Pons (tissue), 1 donor: ENCODE results near the gene OR10A5.
A peak's percentile ranks its signal among the peaks of the same experiment; 100 is the strongest.
"Not testable (repeated sequence)": the region's sequence is repeated elsewhere in the genome, so short reads cannot be mapped to it uniquely, and the experiment has no call there.

Experiments used
- DNase-seq: peaks from one replicate; pipeline ENCODE4 v3.0.0-alpha.2; 2016; ENCODE audit warnings: low spot score

Gene OR10A5

DNA sequence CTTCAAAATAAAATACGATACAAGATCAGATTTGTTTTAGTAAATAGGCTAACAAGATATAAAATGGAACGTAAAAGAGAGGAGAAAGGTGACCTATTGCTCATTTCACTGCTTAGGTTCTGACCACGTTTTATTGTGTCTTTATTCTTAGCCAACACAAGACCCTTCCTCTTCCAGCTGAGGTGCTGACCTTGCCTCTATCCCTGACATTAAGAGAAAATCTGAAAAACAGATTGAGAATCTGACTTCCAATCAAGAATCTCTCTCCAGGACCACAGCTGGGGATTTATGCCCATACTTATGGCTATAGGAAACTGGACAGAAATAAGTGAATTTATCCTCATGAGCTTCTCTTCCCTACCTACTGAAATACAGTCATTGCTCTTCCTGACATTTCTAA, at the start of gene OR10A5:
OR10A5 (plus strand) TSS at position 301 of the 400 bp plus-strand sequence; CDS start at position 301, 0 bp downstream.
- DNase-seq: no peak

- DNase-seq: no peak
These were observed 46.1 kb upstream of the OR10A5 start, which contains the start of gene OR6A2 for GRCh38 chr11:6799402-6799801. Gene OR6A2, minus strand, starts transcription at chr11:6799689. Its CDS starts 3,981 bp downstream, at chr11:6795708.

DNA sequence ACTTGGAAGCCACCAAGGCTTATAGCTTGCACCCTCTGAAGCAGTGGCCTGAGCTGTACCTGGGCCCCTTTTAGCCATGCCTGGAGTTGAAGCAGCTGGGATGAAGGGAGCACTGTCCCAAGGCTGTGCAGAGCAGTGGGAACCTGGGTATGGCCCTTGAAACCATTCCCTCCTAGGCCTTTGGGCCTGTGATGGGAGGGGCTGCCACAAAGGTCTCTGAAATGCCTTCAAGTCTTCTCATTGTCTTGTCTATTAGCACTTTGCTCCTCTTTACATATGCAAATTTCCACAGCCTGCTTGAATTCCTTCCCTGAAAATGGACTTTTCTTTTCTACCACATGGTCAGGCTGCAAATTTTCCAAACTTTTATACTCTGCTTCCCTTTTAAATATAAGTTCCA, 44.4 kb upstream of the OR10A5 start:
- DNase-seq: not testable (repeated sequence)

- peak; percentile 42 for DNase-seq
These were observed 33.0 kb upstream of the OR10A5 start for GRCh38 chr11:6812390-6813005.

DNA sequence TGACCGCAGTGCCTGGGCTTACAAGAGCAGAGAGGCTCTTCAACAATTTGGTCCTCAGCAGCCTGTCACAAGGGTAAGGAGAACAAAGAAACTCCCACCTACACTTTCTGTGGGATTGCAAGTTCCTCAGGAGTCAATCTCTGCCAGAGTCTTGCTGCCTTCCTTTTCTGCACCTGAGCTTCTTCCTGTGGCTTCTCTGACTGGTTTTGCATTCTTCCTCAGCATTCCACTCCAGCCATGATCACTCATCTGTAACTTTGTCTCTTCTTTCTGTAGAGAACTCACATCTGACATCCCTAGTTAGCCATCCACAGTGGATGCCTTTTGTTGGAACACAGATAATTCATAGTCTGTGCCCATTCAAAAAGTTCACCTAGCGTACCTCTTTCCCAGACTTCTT, 31.8 kb upstream of the OR10A5 start:
- DNase-seq: no peak

DNA sequence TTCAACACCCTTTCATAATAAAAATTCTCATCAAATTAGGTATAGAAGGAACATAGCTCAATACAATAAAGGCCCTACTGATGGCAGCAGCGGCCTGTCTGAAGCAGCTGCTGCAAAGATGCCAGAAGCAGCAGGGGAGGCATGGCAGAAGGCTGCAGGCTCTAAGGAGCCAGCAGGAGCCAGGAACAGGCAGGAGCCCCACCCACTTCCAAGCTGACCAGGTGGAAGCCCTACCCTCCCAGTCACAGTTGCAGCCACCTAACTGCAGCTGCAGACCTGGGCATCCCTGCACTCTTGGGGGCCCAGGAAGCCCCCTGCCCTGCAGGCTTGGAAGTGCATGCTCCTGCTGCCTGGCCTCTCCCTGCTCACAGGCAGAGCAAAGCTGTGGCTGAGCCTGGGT, 27.8 kb upstream of the OR10A5 start:
- DNase-seq: no peak

DNA sequence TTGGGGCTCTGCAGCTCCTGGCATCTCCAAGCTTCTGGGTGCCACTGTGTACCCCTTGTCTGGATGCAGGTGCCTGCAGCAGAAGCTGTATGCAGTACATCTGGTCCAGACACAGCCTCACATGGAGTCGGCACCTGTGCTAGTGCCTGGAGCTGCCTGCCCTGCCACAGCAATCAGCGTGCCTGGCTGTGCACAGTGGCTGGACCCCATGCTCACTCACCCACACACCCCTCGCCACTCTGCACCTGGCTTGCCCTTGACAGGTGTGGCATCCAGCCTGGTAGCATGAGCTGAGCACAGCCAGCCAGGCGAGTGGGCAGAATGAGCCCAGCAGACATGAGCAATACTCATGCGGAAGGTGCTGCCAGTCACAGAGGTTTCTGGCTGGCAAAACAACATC, 26.5 kb upstream of the OR10A5 start:
- no peak for DNase-seq

GRCh38 chr11:6824136-6824823, 21.2 kb upstream of the OR10A5 start:
- DNase-seq: no peak

DNA sequence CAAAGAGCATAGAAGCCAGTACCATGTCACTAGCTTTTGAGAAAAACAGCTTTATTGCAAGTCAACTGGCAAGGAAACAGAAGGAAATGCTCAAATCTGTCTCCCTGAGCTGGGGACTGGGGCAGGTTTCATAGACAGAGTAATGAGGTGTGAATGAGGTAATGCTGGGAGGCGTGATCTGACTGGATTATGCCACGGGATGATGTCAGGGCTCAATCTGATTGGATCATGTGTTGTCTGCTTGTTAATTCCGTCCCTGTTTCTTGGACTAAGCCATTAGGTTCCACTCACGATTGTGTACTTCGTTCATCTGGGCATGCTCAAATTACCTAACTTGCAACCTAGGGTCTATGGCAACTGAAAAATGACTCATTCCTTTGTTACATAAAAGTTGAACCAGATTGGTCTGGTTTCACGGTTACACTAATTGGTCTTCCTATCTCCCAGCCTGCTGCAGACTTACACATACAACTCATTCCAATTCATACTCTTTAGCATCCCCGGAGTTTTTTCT, 20.2 kb upstream of the OR10A5 start:
- DNase-seq: no peak

- DNase-seq: no peak
These were observed 17.4 kb upstream of the OR10A5 start for GRCh38 chr11:6828103-6828502.

DNA sequence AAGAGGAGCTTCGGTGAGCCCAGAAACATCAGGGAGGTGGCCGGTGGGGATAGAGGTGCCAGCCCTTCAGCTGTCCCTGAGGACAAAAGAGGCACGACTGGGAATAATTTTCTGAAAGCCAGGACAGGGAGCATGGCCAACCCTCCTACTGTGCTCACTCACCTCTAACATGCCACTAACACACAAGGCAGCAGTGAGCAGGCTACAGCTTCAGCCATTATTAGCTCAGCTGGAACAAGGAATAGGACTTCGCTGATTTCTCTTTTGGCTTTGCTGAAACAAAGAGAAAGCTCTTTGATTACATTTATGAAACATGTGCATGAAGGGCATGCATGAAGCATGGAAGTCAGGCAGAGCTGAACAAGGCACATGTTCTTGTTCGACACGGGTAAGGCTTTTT, 12.1 kb upstream of the OR10A5 start:
- DNase-seq: no peak

DNA sequence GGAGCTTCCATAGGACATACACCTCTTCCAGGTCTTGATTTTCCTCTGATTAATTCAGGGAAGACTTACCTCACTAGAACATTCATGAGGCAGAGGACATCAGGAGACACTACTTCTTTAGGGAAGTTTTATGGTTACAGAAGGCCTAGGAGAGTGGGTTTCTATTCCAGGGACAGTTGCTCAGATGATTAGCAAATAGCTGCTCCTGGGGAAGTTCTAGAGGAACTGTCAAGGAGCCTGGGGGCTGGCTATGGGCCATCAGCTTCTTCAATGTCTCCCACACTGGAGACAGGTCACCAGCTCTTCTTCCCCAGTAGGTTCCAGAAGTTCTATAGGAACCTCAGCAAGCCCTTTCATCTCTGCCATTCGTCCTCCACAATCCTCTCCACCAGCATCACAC, 11.5 kb upstream of the OR10A5 start:
- no peak for DNase-seq

DNA sequence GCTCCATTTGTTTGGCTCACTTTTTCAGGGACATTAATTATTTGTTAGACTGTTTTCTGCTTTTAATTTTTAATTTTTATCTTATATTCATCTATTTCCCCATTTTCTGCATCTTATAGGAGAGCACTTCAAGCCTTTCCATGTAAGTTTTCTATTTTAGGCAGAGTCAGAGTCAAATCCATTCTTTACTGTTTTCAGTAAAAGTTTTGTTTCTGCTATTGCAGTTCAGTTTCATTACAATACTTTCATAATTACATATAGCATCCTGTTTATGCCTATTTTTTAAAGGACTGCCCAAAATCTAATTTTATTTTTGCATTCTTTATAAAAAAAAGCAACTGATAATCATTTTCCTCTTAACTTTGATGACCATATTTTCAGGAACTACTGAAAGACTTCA, 3.8 kb upstream of the OR10A5 start:
- DNase-seq: no peak

GRCh38 chr11:6843670-6844069, 1.8 kb upstream of the OR10A5 start:
- no peak for DNase-seq

GRCh38 chr11:6844356-6844755, 1.1 kb upstream of the OR10A5 start:
- no peak for DNase-seq

DNA sequence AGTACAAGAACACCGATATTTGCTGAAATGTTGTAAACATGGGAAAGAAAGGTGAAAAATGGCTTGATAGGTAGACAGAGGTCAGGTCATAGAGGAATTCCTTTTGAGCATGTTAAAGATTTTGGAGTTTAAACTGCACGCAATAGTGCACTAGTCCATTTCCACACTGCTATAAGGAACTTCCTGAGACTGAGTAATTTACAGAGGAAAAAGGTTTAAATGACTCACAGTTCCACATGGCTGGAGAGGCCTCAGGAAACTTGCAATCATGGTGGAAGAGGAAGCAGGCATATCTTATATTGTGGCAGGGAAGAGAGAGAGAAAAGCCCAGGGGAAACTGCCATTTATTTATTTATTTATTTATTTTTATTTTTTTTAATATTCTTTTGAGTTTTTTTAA, 5.0 kb downstream of the OR10A5 start:
- no peak for DNase-seq

DNA sequence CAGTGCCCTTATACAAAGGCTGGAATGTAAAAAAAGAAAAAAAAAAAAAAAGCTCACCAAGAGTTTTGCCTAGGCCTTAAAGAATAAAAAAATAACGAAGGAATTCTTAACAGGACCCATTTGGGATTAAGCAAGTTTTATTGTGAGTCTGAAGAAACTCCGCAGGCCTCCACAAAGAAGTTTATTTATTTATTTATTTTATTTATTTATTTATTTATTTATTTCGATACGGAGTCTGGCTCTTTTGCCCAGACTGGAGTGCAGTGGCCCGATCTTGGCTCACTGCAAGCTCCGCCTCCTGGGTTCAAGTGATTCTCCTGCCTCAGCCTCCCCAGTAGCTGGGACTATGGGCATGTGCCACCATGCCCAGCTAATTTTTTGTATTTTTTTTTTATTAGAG, 9.3 kb downstream of the OR10A5 start:
- not testable (repeated sequence) for DNase-seq

- peak; percentile 8 for DNase-seq
These were observed 10.6 kb downstream of the OR10A5 start for GRCh38 chr11:6855971-6856541.

DNA sequence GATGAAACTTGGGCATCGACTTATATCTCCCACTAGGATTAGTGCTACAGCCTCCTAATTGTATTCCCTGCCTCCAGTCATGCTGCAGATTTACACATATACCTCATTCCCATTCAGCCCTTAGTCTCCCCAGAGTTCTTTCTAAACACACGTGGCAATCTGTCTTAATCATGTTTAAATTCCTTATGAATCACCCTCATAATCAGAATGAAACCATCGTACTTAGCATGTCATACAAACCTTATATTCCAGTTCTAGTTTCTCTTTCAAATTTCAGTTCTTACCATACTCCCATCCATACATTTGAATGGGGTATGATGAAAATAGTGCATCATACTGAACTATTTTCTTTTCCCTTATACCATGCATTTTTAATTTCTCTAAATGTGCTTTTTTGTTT, 11.4 kb downstream of the OR10A5 start:
- DNase-seq: no peak

DNA sequence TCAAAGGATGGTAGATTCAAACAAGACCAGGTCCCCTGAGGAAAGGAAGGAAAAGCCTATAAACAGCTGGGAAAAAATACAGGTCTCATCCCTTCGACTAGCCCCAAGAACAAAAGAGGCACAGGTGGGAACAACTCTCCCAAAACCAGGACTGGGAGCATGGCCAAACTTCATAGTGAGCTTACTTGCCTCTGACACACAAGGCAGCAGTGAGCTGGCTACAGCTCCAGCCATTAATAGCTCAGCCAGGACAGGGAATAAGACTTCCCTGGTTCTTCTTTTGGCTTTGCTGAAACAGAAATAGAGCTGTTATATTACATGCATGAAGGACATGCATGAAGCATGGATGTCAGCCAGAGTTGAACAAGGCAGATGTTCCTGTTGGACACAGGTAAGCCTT, 17.5 kb downstream of the OR10A5 start, which contains the start of gene OR10A2:
OR10A2 (plus strand) TSS at position 97 of the 400 bp plus-strand sequence. CDS start 6,698 bp downstream, outside the sequence.
- DNase-seq: peak; percentile 31

GRCh38 chr11:6864438-6864837, 19.0 kb downstream of the OR10A5 start:
- no peak for DNase-seq

DNA sequence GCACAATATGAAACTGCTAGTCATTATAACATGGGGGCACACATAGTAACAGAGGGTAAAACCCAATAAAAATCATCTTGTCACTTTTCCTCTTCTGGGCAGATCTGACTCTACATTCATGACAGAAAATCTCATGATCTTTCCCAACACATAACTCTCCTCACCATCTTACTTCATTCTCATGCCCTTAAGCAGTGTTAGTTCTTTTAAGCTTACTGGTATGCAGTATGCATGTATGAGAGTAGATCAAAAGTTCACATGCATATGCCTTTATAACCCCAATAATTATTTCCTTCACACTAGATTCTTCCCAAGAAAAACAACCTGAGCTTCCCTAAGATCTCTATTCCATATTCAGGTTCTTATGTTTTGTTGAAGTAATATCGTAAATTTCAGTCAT, 25.8 kb downstream of the OR10A5 start:
- no peak for DNase-seq

DNA sequence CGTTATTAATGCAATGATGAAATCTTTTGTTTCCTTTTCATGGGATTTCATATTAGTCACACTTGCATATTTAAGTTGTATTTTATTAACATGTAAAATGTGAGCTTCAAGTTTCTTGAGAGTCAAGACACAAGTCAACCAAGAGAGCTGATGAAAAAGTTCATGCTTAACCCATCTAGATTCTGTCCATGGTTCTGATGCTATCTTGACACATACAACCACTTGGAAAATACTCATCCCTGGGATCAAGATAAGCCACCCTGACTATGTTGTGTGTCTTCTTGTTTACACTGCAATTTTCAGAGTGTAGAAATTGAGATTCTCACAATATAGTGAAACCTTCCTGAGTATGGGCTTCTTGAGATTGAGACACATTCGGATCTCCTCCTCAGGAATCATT, 30.3 kb downstream of the OR10A5 start:
- no peak for DNase-seq
